HepG2 (cell line): ENCODE measurements around the gene TOPORS. TPM values are rescaled to one million over a fixed set of nuclear protein-coding genes. Genes with fewer than 3 reads are reported as not detected.
A peak's percentile ranks its signal among the peaks of the same experiment; 100 is the strongest.

Experiments
- ATAC-seq: fragments of 200-7000 bp; cut with Tn5 transposase; 3 replicates; pipeline ENCODE4 v1.9.1; 2020; ENCODE audit warnings: mild to moderate bottlenecking, moderate library complexity
- BruUV-seq: library from RNA; stranded (reverse); fragments of 400-500 nt; replicated peaks from 2 replicates; lab custom pipeline; 2021; lab: Mats Ljungman, UMichigan
- CTCF ChIA-PET: fragments of 300-600 bp; formaldehyde crosslinking; extraction: SDS; loops from one replicate; lab custom pipeline; 2021; ENCODE audit warnings: low total read pairs, inconsistent platforms, low intra/inter-chr PET ratio; lab: Yijun Ruan, JAX
- POLR2A ChIA-PET: fragments of 350-600 bp; sonication (Branson Sonifier 250); formaldehyde crosslinking; loops from one replicate; lab custom pipeline; 2020; ENCODE audit warnings: antibody characterized with exemption, inconsistent platforms; lab: Yijun Ruan, JAX
- DNase-seq: peaks from one replicate; pipeline ENCODE4 v3.0.0-alpha.2; 2015; ENCODE audit warnings: low spot score
- FAIRE-seq: peaks from 3 replicates; lab custom pipeline; 2011; peaks lifted over from hg19 to GRCh38; lab: Jason Lieb, UNC
- H2AFZ ChIP-seq: one replicate; pipeline ENCODE4 v1.6.1; 2011; ENCODE audit warnings: low read length, inconsistent platforms
- H3K27ac ChIP-seq: fragments of 300-600 bp; 3 replicates; pipeline ENCODE4 v1.8.0; 2011; ENCODE audit warnings: mixed run types, mild to moderate bottlenecking, mixed read lengths, low read length, inconsistent platforms; ENCODE audit not compliant: insufficient read depth; ENCODE audit errors: extremely low read length
- H3K27me3 ChIP-seq, 2 experiments: fragments of 200-600 bp in 1 of 2; 2 replicates in 1 of 2; 3 replicates in 1 of 2; pipeline versions ENCODE4 v1.6.0 to v1.8.0; 2011; ENCODE audit warnings: low read length in 2 of 2, mild to moderate bottlenecking in 2 of 2, moderate library complexity in 2 of 2, inconsistent platforms in 1 of 2; ENCODE audit not compliant: insufficient read depth in 2 of 2, control insufficient read depth in 1 of 2
- H3K36me3 ChIP-seq, 2 experiments: fragments of 200-600 bp in 1 of 2; replicated peaks in 1 of 2; 2 replicates in 1 of 2; 3 replicates in 1 of 2; pipeline versions ENCODE4 v1.5.1 to v1.8.0; 2011; ENCODE audit warnings: low read length in 2 of 2, inconsistent platforms in 1 of 2; ENCODE audit not compliant: insufficient read depth in 2 of 2, control insufficient read depth in 1 of 2
- H3K4me1 ChIP-seq: 2 replicates; pipeline ENCODE4 v1.5.1; 2012; ENCODE audit warnings: low read length, inconsistent platforms; ENCODE audit not compliant: insufficient read depth
- H3K4me2 ChIP-seq: 2 replicates; pipeline ENCODE4 v1.6.0; 2011; ENCODE audit warnings: low read depth, low read length, inconsistent platforms
- H3K4me3 ChIP-seq, 3 experiments: fragments of 200-600 bp in 1 of 3; sonication (generic), shearing (Covaris generic) in 1 of 3; replicated peaks in 1 of 3; 2 replicates each; pipeline ENCODE4 v1.5.1; 2011 to 2016; ENCODE audit warnings: low read length in 3 of 3, inconsistent platforms in 2 of 3, low read depth in 2 of 3, mild to moderate bottlenecking in 2 of 3, control low read depth in 1 of 3, mixed read lengths in 1 of 3; ENCODE audit not compliant: insufficient read depth in 1 of 3
- H3K79me2 ChIP-seq: one replicate; pipeline ENCODE4 v1.6.1; 2011; ENCODE audit warnings: low read length, inconsistent platforms; ENCODE audit not compliant: insufficient read depth
- H3K9ac ChIP-seq: 2 replicates; pipeline ENCODE4 v1.6.0; 2011; ENCODE audit warnings: mild to moderate bottlenecking, low read depth, low read length, inconsistent platforms; ENCODE audit not compliant: insufficient read depth
- H3K9me3 ChIP-seq: 2 replicates; pipeline ENCODE4 v1.5.1; 2012; ENCODE audit warnings: mild to moderate bottlenecking, low read length
- H4K20me1 ChIP-seq: 2 replicates; pipeline ENCODE4 v1.6.0; 2011; ENCODE audit warnings: inconsistent platforms, mild to moderate bottlenecking, low read length, moderate library complexity; ENCODE audit not compliant: insufficient read depth
- CEBPB ChIP-seq: IDR thresholded peaks from 2 replicates; pipeline ENCODE4 v1.6.1; 2011; ENCODE audit warnings: low read depth, low read length, improper control_type of control experiment, borderline replicate concordance
- CEBPG ChIP-seq: IDR thresholded peaks from 2 replicates; pipeline ENCODE4 v1.6.1; 2016
- ELF1 ChIP-seq: sonication (generic); formaldehyde crosslinking; IDR thresholded peaks from 2 replicates; pipeline ENCODE4 v1.4.0; 2020; ENCODE audit warnings: missing genetic modification reagents
- ELF3 ChIP-seq: IDR thresholded peaks from 2 replicates; pipeline ENCODE4 v1.6.1; 2016; ENCODE audit warnings: missing genetic modification reagents, missing compliant biosample characterization
- MAFF ChIP-seq: IDR thresholded peaks from 2 replicates; pipeline ENCODE4 v1.6.1; 2011; ENCODE audit warnings: low read depth, low read length, improper control_type of control experiment
- MAFK ChIP-seq, 2 experiments: IDR thresholded peaks in 1 of 2; conservative IDR thresholded peaks in 1 of 2; 2 replicates each; pipeline ENCODE4 v1.6.1; 2011; ENCODE audit warnings: improper control_type of control experiment in 2 of 2, low read length in 2 of 2
- MTA1 ChIP-seq: sonication (generic); formaldehyde crosslinking; IDR thresholded peaks from 2 replicates; pipeline ENCODE4 v1.4.0; 2020; ENCODE audit warnings: missing genetic modification reagents, mild to moderate bottlenecking, borderline replicate concordance
- RAD21 ChIP-seq: fragments of 450-650 bp; formaldehyde crosslinking; IDR thresholded peaks from 2 replicates; pipeline ENCODE4 v1.5.0; 2020; ENCODE audit warnings: mild to moderate bottlenecking
- SMC3 ChIP-seq: IDR thresholded peaks from 2 replicates; pipeline ENCODE4 v1.6.1; 2011; ENCODE audit warnings: low read length, improper control_type of control experiment
- STAG1 ChIP-seq: sonication (generic); formaldehyde crosslinking; IDR thresholded peaks from 2 replicates; pipeline ENCODE4 v1.4.0; 2020; ENCODE audit warnings: missing genetic modification reagents
- TP53 ChIP-seq: sonication (generic); formaldehyde crosslinking; conservative IDR thresholded peaks from 2 replicates; pipeline ENCODE4 v1.4.0; 2020; ENCODE audit warnings: missing genetic modification reagents
- U2AF2 ChIP-seq: fragments of 200-400 bp; formaldehyde crosslinking; IDR thresholded peaks from 2 replicates; pipeline ENCODE4 v1.6.1; 2017; ENCODE audit warnings: low read depth, mild to moderate bottlenecking, low read length
- ZFP1 ChIP-seq: IDR thresholded peaks from 2 replicates; pipeline ENCODE4 v1.6.1; 2016
- ZNF431 ChIP-seq: sonication (generic); formaldehyde crosslinking; IDR thresholded peaks from 2 replicates; pipeline ENCODE4 v1.9.0; 2022; ENCODE audit warnings: missing genetic modification reagents, low read depth, mild to moderate bottlenecking, borderline replicate concordance
- WGBS: methylation state at CpG from one replicate; pipeline ENCODE4 v1.1.6; 2017; ENCODE audit warnings: low lambda C conversion rate; 5-methylcytosine and 5-hydroxymethylcytosine counted together
- in situ Hi-C: cut with HindIII; loops from 2 replicates; pipeline ENCODE4 v1.10.0; 2017; ENCODE audit warnings: low pct_unique_long_range_greater_than_20kb; ENCODE audit not compliant: extremely low pct_ligation_motif_present
- intact Hi-C: fragments of 100-400 bp; cut with micrococcal nuclease; formaldehyde crosslinking; loops from one replicate; pipeline ENCODE4 v1.10.0; 2022; ENCODE audit not compliant: unreplicated experiment
- polyA plus RNA-seq, 8 experiments: library from polyadenylated mRNA; depleted of rRNA in 3 of 8; stranded (reverse) in 7 of 8; unstranded in 1 of 8; fragments of >200 nt; fragmentation: Illumina TruSeq in 4 of 8; extraction: Trizol in 4 of 8; gene quantifications; 2 replicates each; pipeline versions ENCODE4 v1.2.1 to v1.2.3, GENCODE V29; 2011 to 2016; ENCODE audit warnings: low read depth in 4 of 8, missing spikeins in 1 of 8, mixed read lengths in 1 of 8; ENCODE audit not compliant: insufficient read depth in 1 of 8
- total RNA-seq, 5 experiments: library from RNA; depleted of rRNA; stranded (reverse); fragments of >200 nt; fragmentation: Illumina TruSeq; extraction: Trizol; gene quantifications; 2 replicates each; pipeline ENCODE4 v1.2.3, GENCODE V29; 2016; ENCODE audit warnings: low read depth in 1 of 5
- TF ChIP-seq, protein P1 (sequence below): sonication (generic); formaldehyde crosslinking; IDR thresholded peaks from 2 replicates; pipeline ENCODE4 v1.8.1; 2023; ENCODE audit warnings: mild to moderate bottlenecking, inconsistent platforms, moderate library complexity, missing genetic modification reagents, borderline replicate concordance
- TF ChIP-seq, protein P2 (sequence below): sonication (generic); formaldehyde crosslinking; IDR thresholded peaks from 2 replicates; pipeline ENCODE4 v1.5.0; 2020; ENCODE audit warnings: mild to moderate bottlenecking, missing genetic modification reagents, moderate library complexity

The TOPORS gene
- total and polyA plus RNA-seq, 2 of the 13 experiments (the other 11 are each of a cell fraction or from before 2014, with no cell fraction given) = 6.8 to 19.6 TPM

DNA sequence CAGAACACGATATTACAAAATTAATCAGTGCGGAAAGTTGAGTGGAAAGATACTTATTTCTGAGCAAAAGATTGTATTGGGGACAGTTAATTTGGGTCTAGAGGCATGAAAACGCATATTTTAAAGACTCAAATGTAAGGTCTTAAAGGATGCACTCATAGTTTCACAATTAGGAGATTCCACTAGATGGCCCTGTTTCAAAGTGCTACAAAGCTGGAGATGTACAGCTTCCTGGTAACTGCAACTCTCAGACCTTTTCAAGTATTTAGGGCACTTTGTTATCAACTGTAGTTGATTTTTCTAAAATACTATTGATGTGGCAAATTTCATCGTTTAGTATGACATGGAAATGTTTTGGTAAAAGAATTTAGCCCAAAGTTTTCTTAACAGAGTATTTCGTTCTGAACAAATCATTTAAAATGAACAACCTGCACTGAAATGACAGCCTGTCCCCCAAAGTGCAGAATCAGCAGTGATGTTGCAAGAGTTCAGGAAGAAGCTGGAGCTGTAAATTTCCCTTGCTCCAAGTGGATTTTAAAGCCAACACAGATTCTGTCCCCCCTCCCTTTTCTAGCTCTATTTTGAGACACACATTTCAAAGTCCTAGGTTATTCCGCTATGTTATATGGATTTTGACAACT, 36.8 kb upstream of the TOPORS start:
- 10% methylated on average over 6 of the region's 6 CpGs for WGBS
- Histone ChIP-seq H3K9ac (no peak overlapping the region), H3K4me1 (no peaks in the 10 kb centered on the region), H2AFZ (no peak overlapping the region), H3K4me2 (no peak overlapping the region), H3K79me2 (no peaks in the 10 kb centered on the region), H3K27ac (no peak overlapping the region), H3K4me3 (no peak overlapping the region), H3K36me3 (no peaks in the 10 kb centered on the region), H3K27me3 (no peaks in the 10 kb centered on the region), H3K9me3 (no peaks in the 10 kb centered on the region), H4K20me1 (no peaks in the 10 kb centered on the region)
- peak; percentile 28 for DNase-seq
- POLR2A ChIA-PET = no interaction called here
- intact Hi-C loops = loop anchor here (1.0 kb wide), 2 partner anchors 114 to 379 kb away; no protein-coding TSS in a partner anchor
- peak; percentile 18 for FAIRE-seq
- no TSS peak for BruUV-seq
- CTCF ChIA-PET = interaction anchor here (1.7 kb wide), 1 partner anchor 379 kb away, joined by 13 read pairs; no protein-coding TSS in a partner anchor
- ATAC-seq = peak; percentile 87
- in situ Hi-C loops = no loop called here
- no peak for TF ChIP-seq ZFP1 (CRISPR knock-in tag)
- TF ChIP-seq, protein P1, sequence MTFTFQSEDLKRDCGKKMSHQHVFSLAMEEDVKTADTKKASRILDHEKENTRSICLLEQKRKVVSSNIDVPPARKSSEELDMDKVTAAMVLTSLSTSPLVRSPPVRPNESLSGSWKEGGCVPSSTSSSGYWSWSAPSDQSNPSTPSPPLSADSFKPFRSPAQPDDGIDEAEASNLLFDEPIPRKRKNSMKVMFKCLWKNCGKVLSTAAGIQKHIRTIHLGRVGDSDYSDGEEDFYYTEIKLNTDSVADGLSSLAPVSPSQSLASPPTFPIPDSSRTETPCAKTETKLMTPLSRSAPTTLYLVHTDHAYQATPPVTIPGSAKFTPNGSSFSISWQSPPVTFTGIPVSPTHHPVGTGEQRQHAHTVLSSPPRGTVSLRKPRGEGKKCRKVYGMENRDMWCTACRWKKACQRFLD (CRISPR knock-in tag) = no peak
- peak; percentile 62 for TF ChIP-seq STAG1 (CRISPR knock-in tag)
- TF ChIP-seq MAFK (conservative IDR thresholded peaks at IDR 0.05 in 1 of 2, IDR thresholded peaks at IDR 0.05 in 1 of 2; ENCODE audit: low read length in 2 of 2) = peak; percentile 13 to 35; a peak in 1 of 4 replicates
- no peak for TF ChIP-seq ZNF431 (CRISPR knock-in tag)
- peak; percentile 51; the same call in 1 of the 2 replicates for TF ChIP-seq ELF3 (CRISPR knock-in tag)
- TF ChIP-seq, protein P2, sequence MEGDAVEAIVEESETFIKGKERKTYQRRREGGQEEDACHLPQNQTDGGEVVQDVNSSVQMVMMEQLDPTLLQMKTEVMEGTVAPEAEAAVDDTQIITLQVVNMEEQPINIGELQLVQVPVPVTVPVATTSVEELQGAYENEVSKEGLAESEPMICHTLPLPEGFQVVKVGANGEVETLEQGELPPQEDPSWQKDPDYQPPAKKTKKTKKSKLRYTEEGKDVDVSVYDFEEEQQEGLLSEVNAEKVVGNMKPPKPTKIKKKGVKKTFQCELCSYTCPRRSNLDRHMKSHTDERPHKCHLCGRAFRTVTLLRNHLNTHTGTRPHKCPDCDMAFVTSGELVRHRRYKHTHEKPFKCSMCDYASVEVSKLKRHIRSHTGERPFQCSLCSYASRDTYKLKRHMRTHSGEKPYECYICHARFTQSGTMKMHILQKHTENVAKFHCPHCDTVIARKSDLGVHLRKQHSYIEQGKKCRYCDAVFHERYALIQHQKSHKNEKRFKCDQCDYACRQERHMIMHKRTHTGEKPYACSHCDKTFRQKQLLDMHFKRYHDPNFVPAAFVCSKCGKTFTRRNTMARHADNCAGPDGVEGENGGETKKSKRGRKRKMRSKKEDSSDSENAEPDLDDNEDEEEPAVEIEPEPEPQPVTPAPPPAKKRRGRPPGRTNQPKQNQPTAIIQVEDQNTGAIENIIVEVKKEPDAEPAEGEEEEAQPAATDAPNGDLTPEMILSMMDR (CRISPR knock-in tag) = peak; percentile 61
- TF ChIP-seq U2AF2 = no peak
- peak; percentile 29; the same call in 1 of the 2 replicates for TF ChIP-seq MAFF
- TF ChIP-seq TP53 (CRISPR knock-in tag) = no peak
- TF ChIP-seq RAD21 (CRISPR knock-in tag) = peak; percentile 18; the same call in 1 of the 2 replicates
- TF ChIP-seq MTA1 (CRISPR knock-in tag) = no peak
- TF ChIP-seq CEBPG (CRISPR knock-in tag) = 0 out of 2 replicates have a peak, but pooled peaks have one; percentile 6
- TF ChIP-seq SMC3 = peak; percentile 41; the same call in 1 of the 2 replicates
- peak; percentile 51; the same call in 1 of the 2 replicates for TF ChIP-seq CEBPB
- no peak for TF ChIP-seq ELF1 (CRISPR knock-in tag)
